ENCODE data around the gene NKD2. TPM values are rescaled to one million over a fixed set of nuclear protein-coding genes. Genes with fewer than 3 reads are reported as not detected.

The NKD2 gene
- total RNA-seq, 2 experiments from 2014 or later: 0.23 to 0.36 TPM

DNA sequence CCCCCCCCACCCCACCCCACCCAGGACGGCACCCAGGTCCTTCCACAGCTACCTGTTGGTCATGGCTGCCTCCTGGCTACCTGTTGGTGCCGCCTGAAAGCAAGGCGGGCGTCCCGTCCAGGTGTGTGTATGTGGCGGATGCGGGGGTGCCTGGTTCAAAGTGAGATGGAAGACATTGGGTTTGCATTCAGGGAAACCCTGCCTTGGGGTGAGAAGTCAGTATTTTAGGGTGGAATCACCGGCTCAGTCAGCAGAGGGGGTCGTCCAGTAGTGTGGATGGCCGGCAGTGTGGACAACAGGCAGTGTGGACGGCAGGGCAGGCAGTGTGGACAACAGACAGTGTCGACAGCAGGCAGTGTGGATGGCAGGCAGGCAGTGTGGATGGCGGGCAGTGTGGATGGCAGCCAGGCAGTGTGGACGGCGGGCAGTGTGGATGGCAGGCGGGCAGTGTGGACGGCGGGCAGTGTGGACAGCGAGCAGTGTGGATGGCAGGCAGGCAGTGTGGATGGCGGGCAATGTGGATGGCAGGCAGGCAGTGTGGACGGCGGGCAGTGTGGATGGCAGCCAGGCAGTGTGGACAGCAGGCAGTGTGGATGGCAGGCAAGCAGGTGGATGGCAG, 28.0 kb downstream of the NKD2 start:
- DNase-seq (no peak), ATAC-seq (ENCODE audit: low read depth) (no peak)
- peaks cover 1% of the 10 kb centered on the region for H3K4me1 Mint-ChIP-seq
- H3K4me3 Mint-ChIP-seq: no peak overlapping the region
- H3K27me3 Mint-ChIP-seq: no peaks in the 10 kb centered on the region
- H3K27ac Mint-ChIP-seq: no peak overlapping the region
- H3K36me3 Mint-ChIP-seq: peaks cover 2% of the 10 kb centered on the region
- POLR2A ChIA-PET: no interaction called here
- peaks cover 13% of the 10 kb centered on the region for H3K9me3 Mint-ChIP-seq

- Mint-ChIP-seq H3K27ac (no peak overlapping the region), H3K9me3 (peaks cover 19% of the 10 kb centered on the region), H3K36me3 (peaks cover 6% of the 10 kb centered on the region), H3K4me1 (peaks cover 1% of the 10 kb centered on the region), H3K4me3 (no peak overlapping the region), H3K27me3 (no peaks in the 10 kb centered on the region)
- POLR2A ChIA-PET: no interaction called here
- no peak for ATAC-seq (ENCODE audit: low read depth)
- no peak for DNase-seq
Measured at GRCh38 chr5:1037123-1037670, 28.6 kb downstream of the NKD2 start.

DNA sequence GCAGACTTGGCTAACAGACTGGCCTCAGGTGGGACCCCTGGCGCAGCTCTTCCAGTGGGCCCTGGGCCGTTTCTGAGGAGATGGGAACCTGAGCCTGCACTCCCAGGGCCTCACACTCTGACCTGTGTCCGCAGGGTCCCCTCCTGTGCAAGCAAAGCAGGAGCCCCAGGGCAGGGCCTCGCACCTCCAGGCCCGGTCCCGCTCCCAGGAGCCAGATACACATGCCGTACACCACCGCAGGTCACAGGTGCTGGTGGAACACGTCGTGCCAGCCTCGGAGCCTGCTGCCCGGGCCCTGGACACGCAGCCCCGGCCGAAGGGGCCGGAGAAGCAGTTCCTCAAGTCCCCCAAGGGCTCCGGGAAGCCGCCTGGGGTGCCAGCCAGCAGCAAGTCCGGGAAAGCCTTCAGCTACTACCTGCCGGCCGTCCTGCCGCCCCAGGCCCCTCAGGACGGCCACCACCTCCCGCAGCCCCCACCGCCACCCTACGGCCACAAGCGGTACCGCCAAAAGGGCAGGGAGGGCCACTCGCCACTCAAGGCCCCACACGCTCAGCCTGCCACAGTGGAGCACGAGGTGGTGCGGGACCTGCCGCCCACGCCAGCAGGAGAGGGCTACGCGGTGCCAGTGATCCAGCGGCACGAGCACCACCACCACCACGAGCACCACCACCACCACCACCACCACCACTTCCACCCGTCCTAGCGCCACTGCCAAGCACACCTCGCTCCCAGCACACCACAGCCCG, 29.2 kb downstream of the NKD2 start:
- H3K27me3 Mint-ChIP-seq: no peaks in the 10 kb centered on the region
- POLR2A ChIA-PET: no interaction called here
- H3K4me3 Mint-ChIP-seq: no peak overlapping the region
- ATAC-seq (ENCODE audit: low read depth) (no peak), DNase-seq (no peak)
- peaks cover 1% of the 10 kb centered on the region for H3K4me1 Mint-ChIP-seq
- H3K27ac Mint-ChIP-seq: no peak overlapping the region
- H3K9me3 Mint-ChIP-seq: peaks cover 26% of the 10 kb centered on the region
- H3K36me3 Mint-ChIP-seq: peaks cover 8% of the 10 kb centered on the region

DNA sequence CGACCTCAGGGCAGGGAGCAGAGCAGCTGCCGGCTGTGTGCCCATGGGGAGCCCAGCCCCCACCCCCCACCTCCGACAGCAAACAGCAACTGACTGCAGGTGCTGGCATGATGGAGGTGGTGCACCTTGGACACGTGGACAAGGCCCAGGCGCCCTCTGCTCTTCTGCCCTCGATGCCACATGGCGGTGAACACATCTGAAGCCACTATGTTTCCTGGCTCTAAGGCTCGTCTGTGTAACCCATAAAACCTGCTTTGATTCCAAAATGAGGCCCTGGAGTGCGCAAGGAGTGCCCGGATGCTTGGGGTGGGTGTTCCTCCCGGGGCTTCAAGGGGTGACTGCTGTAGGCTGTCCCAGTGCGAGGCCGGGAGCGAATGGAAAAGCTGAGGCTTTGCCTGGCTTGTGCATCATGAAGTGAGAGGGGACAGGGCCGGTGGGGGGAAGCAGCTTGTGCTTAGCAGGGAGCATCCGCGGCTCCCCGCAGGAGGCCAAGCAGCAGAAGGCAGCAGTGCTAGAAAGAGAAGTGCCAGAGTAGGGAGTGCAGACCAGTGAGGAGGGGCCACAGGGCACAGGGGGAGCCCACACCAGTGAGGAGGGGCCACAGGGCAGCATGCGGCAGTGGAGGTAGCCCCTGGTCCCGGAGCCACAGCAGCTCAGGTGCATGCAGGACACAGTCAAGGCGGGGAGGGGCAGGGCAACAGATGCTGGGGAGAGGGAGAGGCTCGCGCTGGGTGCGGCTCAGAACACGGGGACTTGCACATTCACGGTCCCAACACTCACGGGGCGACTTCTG, 30.0 kb downstream of the NKD2 start:
- Mint-ChIP-seq H3K4me3 (no peak overlapping the region), H3K27me3 (no peaks in the 10 kb centered on the region), H3K4me1 (peaks cover 3% of the 10 kb centered on the region), H3K36me3 (peaks cover 11% of the 10 kb centered on the region), H3K27ac (no peak overlapping the region), H3K9me3 (peaks cover 33% of the 10 kb centered on the region)
- POLR2A ChIA-PET: no interaction called here
- no peak for DNase-seq
- ATAC-seq (ENCODE audit: low read depth): no peak

- Mint-ChIP-seq H3K36me3 (peaks cover 13% of the 10 kb centered on the region), H3K27ac (no peak overlapping the region), H3K27me3 (no peaks in the 10 kb centered on the region), H3K9me3 (peaks cover 39% of the 10 kb centered on the region), H3K4me3 (no peak overlapping the region), H3K4me1 (peaks cover 3% of the 10 kb centered on the region)
- DNase-seq (no peak), ATAC-seq (ENCODE audit: low read depth) (no peak)
- POLR2A ChIA-PET: no interaction called here
Measured at GRCh38 chr5:1039210-1039548, 30.6 kb downstream of the NKD2 start.

DNA sequence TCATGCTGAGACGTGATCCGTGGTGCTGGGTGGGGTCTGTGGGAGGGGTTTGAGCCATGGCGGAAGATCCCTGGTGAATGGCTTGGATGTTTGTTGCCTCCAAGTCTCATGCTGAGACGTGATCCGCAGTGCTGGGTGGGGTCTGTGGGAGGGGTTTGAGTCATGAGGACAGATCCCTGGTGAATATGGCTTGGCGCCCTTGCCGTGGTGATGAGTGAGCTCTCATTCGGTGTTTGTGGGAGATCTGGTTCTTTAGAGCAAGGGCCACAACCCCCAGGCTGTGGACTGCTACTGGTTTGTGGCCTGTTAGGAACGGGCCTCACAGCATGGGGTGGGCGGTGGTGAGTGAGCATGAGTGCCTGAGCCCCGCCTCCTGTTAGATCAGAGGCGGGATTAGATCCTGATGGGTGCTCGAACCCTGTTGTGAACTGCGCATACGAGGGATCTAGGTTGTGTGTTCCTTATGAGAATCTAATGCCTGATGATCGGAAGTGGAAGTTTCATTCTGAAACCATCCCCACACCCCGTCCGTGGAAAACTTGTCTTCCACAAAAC, 31.2 kb downstream of the NKD2 start:
- no peaks in the 10 kb centered on the region for H3K27me3 Mint-ChIP-seq
- peaks cover 45% of the 10 kb centered on the region for H3K9me3 Mint-ChIP-seq
- no peak overlapping the region for H3K4me3 Mint-ChIP-seq
- H3K4me1 Mint-ChIP-seq: peaks cover 3% of the 10 kb centered on the region
- no peak overlapping the region for H3K27ac Mint-ChIP-seq
- no peak for DNase-seq
- POLR2A ChIA-PET: no interaction called here
- H3K36me3 Mint-ChIP-seq: peaks cover 18% of the 10 kb centered on the region
- no peak for ATAC-seq (ENCODE audit: low read depth)

DNA sequence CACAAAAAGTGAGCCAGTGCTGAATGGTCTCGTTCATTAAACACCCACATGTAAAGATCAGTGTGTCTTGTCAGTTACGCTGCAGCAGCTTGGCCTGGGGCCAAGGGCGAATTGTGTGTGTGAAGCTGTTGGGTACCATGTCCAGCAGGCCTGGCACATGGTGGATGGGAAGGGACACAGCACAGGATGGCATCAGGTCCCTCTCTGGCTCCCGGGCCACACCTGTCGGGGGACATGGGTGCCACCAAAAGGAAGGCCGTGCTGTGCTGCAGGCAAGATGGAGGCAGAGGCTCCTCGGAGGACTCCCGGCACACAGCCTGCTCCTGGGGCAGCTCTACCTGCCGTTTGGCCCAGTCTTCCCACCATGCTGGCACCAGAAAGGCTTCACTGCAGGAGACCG, 32.0 kb downstream of the NKD2 start:
- H3K4me1 Mint-ChIP-seq: peaks cover 3% of the 10 kb centered on the region
- no peaks in the 10 kb centered on the region for H3K27me3 Mint-ChIP-seq
- no peak overlapping the region for H3K4me3 Mint-ChIP-seq
- peaks cover 53% of the 10 kb centered on the region for H3K9me3 Mint-ChIP-seq
- no peak for DNase-seq
- POLR2A ChIA-PET: no interaction called here
- no peak for ATAC-seq (ENCODE audit: low read depth)
- H3K27ac Mint-ChIP-seq: no peak overlapping the region
- H3K36me3 Mint-ChIP-seq: peaks cover 26% of the 10 kb centered on the region

DNA sequence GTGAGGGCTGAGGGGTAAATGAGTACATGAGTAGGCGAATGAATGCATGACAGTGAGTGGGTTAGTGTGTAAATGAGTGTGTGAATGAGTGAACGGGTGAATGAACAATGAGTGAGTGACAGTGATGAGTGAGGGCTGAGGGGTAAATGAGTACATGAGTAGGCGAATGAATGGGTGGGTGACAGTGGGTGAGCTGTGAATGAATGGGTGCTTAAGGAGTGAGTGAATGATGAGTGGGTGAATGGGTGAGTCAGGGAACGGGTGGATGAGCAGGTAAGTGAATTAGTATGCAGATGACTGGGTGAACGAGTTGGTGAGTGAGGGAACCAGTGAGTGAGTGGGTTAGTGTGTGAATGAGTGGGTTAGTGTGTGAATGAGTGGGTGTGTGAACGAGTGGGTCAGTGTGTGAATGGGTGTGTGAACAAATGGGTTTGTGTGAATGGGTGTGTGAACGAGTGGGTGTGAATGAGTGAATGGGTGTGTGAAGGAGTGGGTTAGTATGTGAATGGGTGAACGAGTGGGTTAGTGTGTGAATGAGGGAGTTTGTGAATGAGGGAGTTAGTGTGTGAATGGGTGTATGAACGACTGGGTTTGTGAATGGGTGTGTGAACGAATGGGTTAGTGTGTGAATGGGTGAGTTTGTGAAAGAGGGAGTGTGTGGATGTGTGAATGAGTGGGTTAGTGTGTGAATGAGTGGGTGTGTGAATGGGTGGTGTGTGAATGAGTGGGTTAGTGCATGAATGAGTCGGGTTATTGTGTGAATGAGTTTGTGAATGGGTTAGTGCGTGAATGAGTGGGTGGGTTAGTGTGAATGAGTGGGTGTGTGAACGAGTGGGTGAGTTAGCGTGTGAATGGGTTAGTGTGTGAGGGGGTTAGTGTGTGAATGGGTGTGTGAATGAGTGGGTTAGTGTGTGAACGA, 32.9 kb downstream of the NKD2 start:
- Mint-ChIP-seq H3K4me3 (no peak overlapping the region), H3K27ac (no peak overlapping the region), H3K9me3 (peaks cover 62% of the 10 kb centered on the region), H3K36me3 (peaks cover 33% of the 10 kb centered on the region), H3K27me3 (no peaks in the 10 kb centered on the region), H3K4me1 (peaks cover 3% of the 10 kb centered on the region)
- POLR2A ChIA-PET: no interaction called here
- ATAC-seq (ENCODE audit: low read depth) (no peak), DNase-seq (no peak)

DNA sequence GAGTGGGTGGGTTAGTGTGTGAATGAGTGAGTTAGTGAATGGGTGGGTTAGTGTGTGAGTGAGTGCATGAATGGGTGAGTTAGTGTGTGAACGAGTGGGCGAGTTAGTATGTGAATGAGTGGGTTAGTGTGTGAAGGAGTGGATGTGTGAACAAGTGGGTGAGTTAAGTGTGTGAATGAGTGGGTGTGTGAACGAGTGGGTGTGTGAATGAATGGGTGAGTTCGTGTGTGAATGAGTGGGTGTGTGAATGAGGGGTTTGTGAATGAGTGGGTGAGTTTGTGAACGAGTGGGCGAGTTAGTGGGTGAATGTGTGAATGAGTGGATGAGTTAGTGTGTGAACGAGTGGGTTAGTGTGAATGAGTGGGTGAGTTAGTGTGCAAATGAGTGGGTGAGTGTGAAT, 34.0 kb downstream of the NKD2 start:
- H3K4me3 Mint-ChIP-seq: no peak overlapping the region
- H3K27me3 Mint-ChIP-seq: no peaks in the 10 kb centered on the region
- DNase-seq (no peak), ATAC-seq (ENCODE audit: low read depth) (no peak)
- H3K4me1 Mint-ChIP-seq: peaks cover 5% of the 10 kb centered on the region
- POLR2A ChIA-PET: no interaction called here
- no peak overlapping the region for H3K27ac Mint-ChIP-seq
- H3K9me3 Mint-ChIP-seq: peaks cover 73% of the 10 kb centered on the region
- peaks cover 42% of the 10 kb centered on the region for H3K36me3 Mint-ChIP-seq

GRCh38 chr5:1043327-1043726, 34.7 kb downstream of the NKD2 start:
- Mint-ChIP-seq H3K27me3 (peaks cover 2% of the 10 kb centered on the region), H3K9me3 (peaks cover 80% of the 10 kb centered on the region), H3K4me1 (peaks cover 7% of the 10 kb centered on the region), H3K27ac (no peak overlapping the region), H3K36me3 (peaks cover 48% of the 10 kb centered on the region), H3K4me3 (no peak overlapping the region)
- POLR2A ChIA-PET: no interaction called here
- no peak for ATAC-seq (ENCODE audit: low read depth)
- DNase-seq: no peak

DNA sequence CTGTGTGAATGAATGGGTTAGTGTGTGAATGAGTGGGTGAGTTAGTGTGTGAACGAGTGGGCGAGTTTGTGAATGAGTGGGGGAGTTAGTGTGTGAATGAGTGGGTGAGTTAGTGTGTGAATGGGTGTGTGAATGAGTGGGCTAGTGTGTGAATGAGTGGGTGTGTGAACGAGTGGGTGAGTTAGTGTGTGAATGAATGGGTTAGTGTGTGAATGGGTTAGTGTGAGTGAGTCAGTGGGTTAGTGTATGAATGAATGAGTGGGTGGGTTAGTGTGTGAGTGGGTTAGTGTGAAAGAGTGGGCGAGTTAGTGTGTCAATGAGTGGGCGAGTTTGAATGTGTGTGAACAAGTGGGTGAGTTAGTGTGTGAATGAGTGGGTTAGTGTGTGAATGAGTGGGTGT, 35.5 kb downstream of the NKD2 start:
- no peak overlapping the region for H3K4me3 Mint-ChIP-seq
- peaks cover 82% of the 10 kb centered on the region for H3K9me3 Mint-ChIP-seq
- peaks cover 7% of the 10 kb centered on the region for H3K4me1 Mint-ChIP-seq
- H3K27ac Mint-ChIP-seq: no peak overlapping the region
- no peak for ATAC-seq (ENCODE audit: low read depth)
- peaks cover 48% of the 10 kb centered on the region for H3K36me3 Mint-ChIP-seq
- H3K27me3 Mint-ChIP-seq: peaks cover 2% of the 10 kb centered on the region
- POLR2A ChIA-PET: no interaction called here
- no peak for DNase-seq

DNA sequence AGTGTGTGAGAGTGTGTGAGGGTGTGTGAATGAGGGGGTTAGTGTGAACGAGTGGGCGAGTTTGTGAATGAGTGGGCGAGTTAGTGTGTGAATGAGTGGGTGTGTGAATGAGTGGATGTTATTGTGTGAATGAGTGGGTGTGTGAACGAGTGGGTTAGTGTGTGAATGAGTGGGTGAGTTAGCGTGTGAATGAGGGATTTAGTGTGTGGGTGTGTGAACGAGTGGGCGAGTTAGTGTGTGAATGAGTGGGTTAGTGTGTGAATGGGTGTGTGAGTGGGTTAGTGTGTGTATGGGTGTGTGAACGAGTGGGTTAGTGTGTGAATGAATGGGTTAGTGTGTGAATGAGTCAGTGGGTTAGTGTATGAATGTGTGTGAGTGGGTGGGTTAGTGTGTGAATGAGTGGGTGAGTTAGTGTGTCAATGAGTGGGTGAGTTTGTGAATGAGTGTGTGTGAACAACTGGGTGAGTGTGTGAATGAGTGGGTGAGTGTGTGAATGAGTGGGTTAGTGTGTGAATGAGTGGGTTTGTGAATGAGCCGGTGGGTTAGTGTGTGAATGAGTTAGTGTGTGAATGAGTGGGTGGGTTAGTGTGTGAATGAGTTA, 37.5 kb downstream of the NKD2 start:
- DNase-seq (no peak), ATAC-seq (ENCODE audit: low read depth) (no peak)
- Mint-ChIP-seq H3K9me3 (peaks cover 74% of the 10 kb centered on the region), H3K4me1 (peaks cover 7% of the 10 kb centered on the region), H3K27ac (no peak overlapping the region), H3K36me3 (peaks cover 46% of the 10 kb centered on the region), H3K27me3 (peaks cover 2% of the 10 kb centered on the region), H3K4me3 (no peak overlapping the region)
- POLR2A ChIA-PET: no interaction called here
